GM19463 (cell line): ENCODE data around the gene CDH23.

Source experiments
- ATAC-seq: cut with Tn5 transposase; IDR thresholded peaks from one replicate; pipeline ENCODE4 v1.9.1; 2021; ENCODE audit warnings: mild to moderate bottlenecking, moderate library complexity; ENCODE audit not compliant: unreplicated experiment

Gene CDH23

DNA sequence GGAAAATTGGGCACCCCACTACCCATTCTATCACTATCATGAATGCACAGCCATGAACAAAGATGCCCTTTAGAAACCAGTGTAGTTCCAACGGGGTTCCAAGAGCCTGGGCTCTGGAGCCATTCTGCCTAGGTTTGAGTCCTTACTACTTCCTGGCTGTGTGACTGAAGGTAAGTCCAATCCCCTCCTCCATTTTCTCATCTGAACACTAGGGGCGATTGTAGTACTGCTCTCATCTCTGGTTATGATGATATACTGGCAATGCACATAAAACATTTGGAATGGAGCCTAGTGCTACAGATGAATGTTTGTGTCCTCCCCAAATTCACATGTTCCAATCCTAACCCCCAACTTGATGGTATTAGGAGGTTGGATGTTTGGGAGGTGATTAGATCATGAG, 28.1 kb upstream of the CDH23 start:
- no peak for ATAC-seq

DNA sequence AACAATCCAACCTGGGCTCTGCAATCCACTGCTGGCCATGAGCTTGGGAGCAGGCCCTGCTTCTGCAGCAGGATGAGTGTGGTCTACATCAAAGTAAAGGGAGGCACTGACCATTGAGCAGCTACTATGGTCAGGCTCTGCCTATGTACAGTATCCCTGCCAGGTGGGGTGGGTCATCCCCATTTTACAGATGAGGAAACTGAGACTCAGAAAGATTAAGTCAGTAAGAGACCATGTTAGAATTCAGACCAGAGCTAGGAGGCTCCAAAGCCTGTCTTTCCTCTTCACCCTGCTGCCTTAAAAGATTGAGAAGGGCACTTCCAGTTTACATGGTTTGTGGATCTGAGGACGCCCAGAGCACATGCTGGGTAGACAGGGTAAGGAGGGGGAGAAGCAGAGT, 27.1 kb upstream of the CDH23 start:
- no peak for ATAC-seq

DNA sequence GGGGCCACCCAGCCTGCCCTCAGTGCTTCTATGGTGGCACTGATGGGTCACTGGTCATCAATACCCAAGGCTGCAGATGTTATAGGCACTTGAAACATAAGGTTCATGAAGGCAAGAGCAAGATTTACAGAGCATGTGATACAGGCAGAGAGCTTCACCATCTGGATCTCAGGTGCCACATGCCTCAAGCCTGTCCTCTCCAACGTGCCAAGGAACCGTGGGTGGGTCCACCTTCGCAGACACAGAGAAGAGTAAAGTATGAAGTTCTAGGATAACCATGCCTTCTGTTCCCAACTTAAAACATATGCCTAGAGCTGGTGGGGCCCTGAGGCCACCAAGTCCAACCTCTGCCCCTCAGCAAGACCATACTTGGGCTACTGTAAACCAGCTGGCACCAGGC, 26.7 kb upstream of the CDH23 start:
- ATAC-seq, result no peak

DNA sequence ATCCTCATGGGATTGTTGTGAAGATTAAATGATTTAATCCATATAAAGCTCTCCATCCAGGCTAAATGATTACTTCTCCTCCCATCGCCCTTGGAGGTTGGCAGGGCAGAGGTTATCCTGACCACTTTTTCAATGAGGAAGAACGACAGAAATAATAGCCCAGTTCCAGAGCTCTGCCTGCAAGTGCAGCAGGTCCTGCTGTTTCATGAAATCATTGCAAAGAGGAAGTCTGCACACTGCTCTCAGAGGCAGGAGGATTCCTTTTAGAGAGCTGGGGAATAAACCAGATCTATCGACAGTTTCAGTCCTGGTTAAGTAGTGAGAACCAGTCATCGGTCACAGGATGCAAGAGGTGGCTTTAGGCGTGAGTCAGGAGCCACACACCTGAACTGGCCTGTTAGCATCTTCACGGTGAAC, 25.0 kb upstream of the CDH23 start:
- no peak for ATAC-seq

DNA sequence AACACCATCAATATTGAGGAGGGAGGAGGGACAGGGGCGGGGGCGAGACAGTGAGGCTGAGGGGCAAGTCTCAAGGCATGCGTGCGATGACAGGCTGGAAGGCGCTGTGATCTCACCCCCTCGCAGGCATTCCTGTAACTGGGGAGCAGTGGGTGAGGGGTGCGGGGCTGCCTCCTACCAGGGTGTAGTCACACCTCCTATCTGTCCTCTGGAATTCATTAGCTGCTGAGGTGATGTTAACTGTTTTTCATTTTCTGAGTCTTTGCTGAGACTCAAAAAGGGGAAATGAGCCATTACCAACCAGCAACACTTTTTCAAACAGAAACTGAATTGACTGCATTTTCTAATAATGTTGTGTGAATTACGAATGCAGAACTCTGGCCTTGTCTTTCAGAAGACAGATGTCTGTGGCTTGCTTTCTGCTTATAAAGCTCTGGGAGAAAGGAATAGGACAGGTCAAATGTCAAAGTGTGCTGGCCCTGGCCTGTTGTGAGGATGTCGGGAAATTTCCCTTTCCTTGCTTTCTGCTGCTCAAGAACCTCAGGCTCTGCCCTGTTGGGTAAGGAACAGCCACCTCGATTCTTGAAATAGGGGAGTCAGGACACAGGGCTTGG, 23.7 kb upstream of the CDH23 start:
- peak; percentile 54 for ATAC-seq

DNA sequence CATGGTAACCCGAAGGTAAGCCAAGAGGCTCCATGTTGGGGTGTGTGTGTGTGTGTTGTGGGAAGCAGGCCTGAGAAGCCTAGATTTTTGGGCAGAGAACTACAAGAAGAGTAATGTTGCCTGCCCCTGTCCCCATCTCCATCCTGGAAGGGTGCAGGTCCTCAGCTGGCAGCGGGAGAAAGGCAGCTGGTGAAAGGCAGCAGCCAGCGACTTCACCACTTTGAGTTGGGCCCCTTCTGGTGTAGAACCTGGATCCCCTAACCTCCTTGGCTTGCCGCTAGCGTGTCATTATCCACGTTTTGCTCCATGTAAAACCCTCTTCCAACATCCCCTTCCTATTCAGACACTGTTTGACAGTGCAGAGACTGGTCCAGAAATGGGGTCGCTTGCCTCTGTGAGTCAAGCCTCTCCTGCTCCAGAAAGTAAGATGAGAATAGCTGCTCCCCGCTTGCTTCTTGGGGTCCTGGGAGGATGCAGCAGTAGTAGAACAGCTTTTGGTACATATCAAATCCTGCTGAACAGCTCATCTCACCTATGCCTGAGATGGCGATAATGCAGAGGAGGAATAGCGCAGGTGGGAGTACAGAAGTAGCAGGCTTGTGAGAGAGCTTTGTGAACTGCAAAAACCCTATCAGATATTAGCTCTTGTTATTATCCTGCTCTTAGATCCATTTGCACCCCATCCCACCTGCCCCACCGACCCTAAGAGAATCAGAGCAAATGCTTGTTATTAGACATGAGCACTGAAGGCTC, 22.1 kb upstream of the CDH23 start:
- ATAC-seq, result no peak

DNA sequence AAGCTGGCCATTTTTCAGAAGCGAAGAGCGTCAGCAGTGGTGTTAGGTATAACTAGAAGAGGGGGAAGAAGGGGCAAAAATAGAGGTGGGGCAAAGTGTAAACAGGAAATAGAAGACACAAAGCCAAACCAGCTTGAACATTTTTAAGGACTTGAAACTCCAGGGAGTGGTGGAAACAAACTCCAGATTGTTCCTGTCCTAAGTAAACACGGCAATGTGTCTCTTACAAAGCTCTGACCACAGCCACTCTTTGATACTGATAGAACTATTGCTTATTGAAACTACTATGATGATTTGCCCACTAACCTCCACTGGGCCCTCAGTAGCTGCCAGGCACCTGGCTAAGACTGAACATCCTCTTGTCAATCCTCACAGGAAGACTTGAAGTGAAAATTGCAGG, 20.8 kb upstream of the CDH23 start:
- no peak for ATAC-seq

DNA sequence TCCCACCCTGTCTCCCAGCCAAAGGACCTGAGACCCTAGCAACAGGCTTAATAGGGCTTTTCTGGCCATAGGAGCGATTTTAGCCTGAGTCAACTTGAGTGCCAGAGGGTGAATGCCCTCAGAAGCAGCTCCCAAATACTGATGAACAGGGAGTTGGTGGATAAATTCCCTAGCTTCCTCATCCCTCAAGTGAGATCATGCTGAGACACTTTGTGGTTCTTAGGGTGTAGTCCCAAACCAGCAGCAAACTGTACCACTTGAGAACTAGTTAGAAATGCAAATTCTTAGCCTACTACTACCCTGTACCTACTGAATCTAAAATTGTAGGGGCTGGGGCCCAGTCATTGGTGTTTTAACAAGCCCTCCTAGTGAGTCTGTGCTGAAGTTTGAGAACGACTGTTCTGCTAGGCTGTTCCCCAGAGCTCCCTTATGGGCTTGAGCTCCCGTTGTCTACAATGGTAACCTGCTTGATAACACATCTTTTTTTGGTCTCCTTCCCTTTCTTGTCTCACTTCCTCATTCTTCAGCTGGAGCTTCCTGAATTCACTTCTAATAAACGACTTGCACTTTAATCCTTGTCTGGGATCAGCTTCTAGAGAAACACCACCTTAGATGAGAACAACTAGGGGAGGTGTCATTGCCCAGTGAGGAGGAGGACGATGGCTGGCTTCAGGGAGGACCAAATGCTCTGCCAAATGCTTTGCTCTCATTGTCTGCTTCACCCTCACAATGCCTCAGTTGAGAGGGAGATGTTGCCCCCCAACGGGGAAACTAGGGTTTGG, 18.2 kb upstream of the CDH23 start:
- ATAC-seq, result no peak

DNA sequence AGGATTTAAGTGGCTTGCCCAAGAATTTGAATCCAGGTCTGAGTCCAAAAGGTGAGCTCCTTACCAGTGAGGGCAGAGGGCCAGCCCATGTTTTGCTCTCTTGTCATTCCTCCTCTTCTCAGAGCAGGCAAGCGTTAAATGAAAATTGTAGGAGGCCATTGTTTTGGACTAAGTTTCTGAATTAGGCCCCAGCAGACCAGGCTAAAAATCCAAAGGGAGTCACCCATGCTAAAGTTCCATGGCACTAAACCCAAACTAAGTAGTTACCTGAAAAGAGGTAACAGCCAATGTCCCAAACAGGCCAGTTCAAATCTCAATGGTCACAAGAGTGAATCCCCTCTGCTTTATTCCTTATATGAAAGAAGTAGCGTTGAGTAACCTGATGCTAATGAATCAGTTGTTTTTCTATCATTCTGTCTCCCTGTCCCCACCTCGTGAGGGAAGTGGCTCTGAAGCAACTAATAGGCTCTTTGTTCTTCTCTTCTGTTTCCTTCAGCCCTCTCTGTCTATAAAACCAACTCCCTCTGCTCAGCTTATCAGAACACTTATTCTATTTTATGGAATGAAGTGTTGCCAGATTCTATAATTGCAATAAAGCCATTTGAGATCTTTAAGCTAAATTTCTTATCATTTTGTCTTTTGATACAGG, 17.5 kb upstream of the CDH23 start:
- no peak for ATAC-seq

DNA sequence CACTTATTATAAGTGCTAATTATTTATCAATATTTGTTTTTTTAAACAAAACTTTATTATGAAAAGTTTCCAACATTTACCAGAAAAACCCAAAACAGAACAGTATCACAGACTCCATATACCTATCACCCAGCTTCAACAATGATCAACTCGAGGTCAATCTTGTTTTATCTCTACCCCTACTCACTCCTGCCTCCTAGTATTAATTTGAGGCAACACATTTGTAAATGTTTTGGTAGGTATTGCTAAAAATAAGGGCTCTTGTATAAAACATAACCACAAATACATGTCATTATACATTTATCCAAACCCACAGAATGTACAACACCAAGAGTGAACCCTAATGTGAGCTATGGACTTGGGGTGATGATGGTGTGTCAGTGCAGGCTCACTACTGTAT, 15.9 kb upstream of the CDH23 start:
- ATAC-seq, result no peak

DNA sequence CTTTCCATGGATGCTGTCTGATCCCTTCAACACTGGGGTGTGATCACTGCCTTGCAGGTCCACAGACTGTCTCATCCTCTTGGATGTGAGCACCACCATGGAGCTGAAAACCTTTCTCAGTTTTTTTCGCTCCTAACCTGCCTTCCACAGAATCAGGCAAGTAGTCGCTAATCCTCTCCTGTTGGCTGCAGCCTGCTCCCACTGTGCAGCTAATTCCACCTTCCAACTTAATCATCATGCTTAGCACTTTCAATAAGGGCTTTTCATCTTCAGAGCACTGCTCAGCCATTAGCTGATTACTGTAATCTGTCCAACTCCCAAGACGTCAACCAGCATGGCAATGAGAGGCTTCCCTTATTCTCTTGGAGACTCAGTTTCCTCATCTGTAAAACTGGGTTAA, 15.1 kb upstream of the CDH23 start:
- no peak for ATAC-seq

DNA sequence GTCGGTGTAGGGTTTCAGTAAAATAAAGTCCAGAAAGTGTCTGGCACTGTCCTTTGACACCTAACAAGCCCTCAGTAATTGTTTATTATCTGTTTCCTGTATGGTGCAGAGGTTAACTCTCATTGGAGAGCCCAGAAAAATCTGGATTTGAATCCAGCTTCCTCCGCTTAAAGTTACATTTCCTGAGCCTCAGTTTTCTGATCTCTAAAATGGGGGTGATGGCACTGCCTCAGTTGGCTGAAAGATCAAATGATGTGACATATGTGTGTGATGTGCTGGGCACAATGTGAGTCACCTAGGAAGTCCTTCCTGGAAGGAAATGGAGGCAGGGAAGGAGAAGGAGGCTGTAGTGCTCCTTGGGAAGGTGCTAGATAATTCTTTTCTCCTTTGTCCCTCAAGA, 14.7 kb upstream of the CDH23 start:
- ATAC-seq, result no peak

DNA sequence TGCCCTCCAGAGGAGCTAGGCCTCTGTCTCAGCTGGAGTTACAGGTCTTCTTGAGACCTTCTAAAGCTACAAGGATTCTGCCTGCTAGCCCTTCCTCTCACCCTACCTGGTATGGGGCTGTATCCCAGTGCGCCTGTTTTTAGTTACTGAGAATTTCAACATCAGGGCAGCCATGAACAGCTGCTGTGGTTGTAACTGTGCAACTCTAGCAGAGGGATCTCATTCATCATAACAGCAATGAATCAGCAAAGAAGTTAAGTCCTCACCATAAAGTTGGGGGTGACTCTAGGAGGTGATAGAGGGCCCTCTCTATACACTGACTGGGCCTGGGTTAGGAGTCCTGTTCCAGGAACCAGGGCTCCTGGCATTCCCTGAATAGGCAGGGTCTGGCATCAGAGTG, 14.0 kb upstream of the CDH23 start:
- no peak for ATAC-seq

DNA sequence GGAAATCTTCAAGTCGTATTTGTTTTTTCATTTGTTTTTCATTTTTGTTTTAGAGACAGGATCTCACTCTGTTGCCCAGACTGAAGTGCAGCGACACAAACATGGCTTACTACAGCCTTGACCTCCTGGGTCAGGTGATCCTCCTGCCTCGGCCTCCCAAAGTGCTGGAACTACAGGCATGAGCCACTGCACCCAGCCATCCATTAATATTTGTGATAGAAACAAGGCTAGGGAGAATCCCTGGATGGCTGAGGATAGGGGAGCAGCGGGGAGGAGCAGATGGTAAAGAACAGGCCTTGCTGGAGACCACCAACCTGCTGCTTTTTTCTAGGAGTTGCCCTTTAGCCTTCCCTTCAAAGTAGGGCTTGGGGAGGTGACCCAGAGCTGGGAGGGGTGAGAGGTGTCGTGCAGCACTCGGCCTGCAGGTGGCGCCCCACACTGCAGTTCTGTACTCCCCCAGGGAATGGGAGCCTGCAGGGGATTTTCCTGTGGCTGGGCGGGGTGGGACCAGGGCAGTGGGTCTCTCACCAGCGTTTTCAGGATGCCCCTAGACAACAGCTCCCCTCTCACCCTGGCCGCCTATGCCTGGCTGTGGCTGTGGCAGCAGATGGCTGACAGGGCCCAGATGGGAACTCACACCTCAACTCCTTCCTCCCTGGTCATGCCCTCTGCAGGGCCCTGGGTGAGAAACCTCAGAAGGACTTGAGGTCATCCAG, 12.6 kb upstream of the CDH23 start:
- no peak for ATAC-seq

DNA sequence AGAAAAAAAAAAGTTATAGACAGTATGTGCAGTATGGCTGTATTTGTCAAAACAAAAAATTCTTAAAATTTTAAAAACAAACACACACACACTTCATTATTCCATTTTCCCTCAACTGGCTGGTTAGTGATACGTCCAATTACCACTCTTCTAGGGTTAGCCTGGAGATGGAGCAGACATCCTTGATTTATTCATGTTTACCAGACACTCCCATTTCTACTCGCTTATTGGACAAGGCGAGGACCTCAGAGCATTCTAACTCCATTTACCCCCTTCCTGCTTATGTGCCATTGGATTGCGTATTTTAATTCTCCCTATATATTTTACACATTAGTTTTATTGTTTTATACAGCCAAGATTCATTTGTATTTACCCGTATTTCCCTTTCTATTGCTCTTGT, 8.5 kb upstream of the CDH23 start:
- no peak for ATAC-seq

DNA sequence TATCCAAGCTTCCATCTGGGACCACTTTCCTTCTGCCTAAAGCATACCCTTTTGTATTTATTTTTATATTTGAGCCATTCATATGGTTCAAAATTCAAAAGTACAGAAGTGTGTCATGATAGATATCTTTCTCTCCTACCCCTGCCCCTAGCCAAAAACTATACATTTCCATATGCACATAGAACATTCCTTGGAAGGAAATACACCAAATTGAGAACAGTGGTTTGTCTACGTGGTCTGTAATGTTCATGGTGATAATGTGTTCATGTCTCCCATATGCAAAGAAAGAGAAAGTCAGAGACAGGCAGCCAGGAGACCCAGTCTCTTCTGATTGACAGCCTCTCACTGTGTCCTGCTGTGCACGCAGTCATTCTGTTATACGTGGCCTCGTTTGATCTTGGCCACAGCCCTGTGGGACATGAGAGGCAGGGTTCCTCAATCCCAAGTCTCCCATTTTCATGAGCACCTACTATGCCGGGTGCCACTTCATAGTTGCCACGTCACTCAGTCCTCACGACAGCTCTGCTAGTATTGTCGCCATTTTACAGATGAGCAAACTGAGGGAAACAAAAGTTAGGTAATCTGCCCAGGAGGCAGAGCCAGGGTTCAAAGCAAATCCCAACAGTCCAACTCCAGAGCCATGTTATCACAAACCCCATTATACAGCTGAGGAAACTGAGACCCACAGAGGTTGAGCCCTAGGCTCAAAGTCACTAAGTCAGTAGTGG, 8.0 kb upstream of the CDH23 start:
- no peak for ATAC-seq

DNA sequence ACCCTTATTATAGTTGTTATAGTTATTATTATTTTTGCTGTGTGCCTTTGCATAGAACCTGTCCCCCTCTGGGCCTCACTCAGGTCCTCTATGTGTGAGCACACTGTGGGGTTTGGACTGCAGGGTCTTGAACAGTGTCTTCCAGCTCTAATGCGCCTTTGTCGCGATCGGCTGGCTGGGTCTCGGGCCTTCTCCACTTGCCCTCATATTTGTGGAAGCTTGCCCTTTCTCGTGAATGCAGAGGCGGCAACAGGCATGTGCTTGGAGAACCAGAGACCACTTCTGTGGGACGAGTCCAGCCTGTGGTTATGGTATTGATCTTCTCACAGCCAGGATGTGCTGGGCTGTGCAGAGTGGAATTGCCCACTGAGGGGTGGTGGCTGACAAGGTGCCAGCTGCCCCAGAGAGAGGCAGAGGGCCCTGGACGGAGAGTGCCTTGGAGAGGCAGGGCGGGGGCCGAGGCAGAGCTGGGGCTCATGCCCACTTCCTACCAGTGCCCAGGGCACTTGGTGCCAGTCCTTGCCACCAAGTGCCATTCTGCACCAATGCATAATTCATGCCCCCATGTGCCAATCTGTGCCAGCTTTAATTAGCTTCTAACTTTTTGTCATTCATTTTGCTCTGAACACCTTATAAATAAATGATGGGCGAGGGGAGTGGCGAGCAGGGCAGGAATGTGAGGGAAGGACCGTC, 6.8 kb upstream of the CDH23 start:
- no peak for ATAC-seq

DNA sequence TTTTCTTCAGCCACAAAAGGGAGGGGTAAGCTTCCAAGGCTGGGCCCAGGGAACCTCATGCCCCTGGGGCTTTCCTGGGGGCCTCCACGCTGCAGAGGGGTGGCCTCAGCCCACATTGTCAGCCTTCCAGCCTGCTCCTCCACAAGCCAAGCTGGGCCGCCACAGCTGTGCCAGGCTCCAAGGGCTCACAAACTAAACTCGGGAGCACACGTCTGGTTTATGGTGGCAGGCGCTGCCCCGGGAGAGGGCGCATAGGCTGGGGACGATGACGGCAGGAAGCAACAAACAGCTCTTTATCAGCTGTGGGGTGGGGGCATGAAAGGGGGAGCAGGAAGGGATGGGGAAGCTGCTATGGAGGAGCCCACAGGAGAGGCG, 6.3 kb upstream of the CDH23 start:
- ATAC-seq, result no peak

DNA sequence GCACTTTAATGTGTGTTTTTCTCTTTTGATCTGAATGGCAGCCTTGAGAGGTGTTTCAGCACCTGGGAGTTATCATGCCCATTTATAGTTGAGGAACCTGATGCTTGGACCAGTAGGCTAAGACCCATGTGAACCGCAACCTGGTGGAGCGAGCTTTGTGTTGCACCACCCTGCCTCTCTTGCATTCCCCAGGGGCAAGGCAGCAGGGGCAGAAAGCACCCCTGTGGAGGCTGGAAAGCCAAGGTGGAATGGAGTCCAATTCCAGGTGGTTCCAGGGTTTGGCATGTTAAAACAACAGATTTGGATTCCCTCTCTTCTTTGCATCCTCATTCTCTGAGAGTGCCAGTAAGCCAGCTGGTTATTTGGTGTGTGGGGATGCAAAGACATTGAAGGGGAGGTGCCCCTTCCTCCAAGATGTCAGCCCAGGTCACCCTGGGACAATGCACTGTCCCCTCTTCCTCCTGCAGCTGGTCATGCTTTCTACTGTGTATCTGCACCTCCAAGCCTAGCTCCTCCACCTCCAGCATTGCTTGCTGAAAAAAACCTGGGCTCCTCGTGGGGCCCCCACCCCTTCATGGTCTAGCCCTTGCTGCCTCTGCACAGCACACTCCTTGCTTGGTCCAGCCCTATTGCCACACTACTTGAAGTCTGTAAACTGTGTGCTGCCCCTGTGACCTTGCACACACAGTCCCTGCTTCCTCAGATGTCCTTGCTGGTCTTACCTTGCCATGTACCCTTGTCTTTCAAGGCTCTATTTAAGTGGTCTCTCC, 5.6 kb upstream of the CDH23 start:
- ATAC-seq, result no peak
